Measurements from ENCODE around the gene ADK. TPM values are rescaled to one million over a fixed set of nuclear protein-coding genes. Genes with fewer than 3 reads are reported as not detected.

Gene ADK
- total RNA-seq, 1 experiment from 2014 or later: 26.8 TPM

- H3K4me3 Mint-ChIP-seq: no peak overlapping the region
- no peaks in the 10 kb centered on the region for H3K79me1 ChIP-seq (ENCODE audit: insufficient read depth, low read depth, low read length, poor library complexity, severe bottlenecking)
- no peaks in the 10 kb centered on the region for H3K9me3 Mint-ChIP-seq
- DNase-seq: no peak
- H2AK5ac ChIP-seq (ENCODE audit: insufficient read length, low read length): no peak overlapping the region
- H3K56ac ChIP-seq (ENCODE audit: insufficient read length, low read depth, low read length): no peak overlapping the region
- no peaks in the 10 kb centered on the region for H3K4me1 Mint-ChIP-seq
- H4K20me1 ChIP-seq (ENCODE audit: control insufficient read depth, insufficient read depth, insufficient read length): no peaks in the 10 kb centered on the region
- no peaks in the 10 kb centered on the region for H3K4me1 ChIP-seq (ENCODE audit: insufficient read depth, low read length)
- no peaks in the 10 kb centered on the region for H3K23me2 ChIP-seq (ENCODE audit: insufficient read length, low read depth, low read length, poor library complexity, severe bottlenecking)
- no peak overlapping the region for H3K27ac Mint-ChIP-seq
- H3K27ac ChIP-seq (ENCODE audit: insufficient read length, low read depth, low read length): no peak overlapping the region
- no peaks in the 10 kb centered on the region for H3K27me3 Mint-ChIP-seq (ENCODE audit: low read depth)
- no peak overlapping the region for H3K14ac ChIP-seq (ENCODE audit: insufficient read depth, low read length)
- H2BK20ac ChIP-seq (ENCODE audit: low read depth, low read length, poor library complexity, severe bottlenecking): no peak overlapping the region
- H2BK12ac ChIP-seq (ENCODE audit: insufficient read length, low read depth, low read length): no peak overlapping the region
- H3K18ac ChIP-seq (ENCODE audit: insufficient read length, low read depth, low read length): no peak overlapping the region
- TF ChIP-seq CTCF (conservative IDR thresholded peaks at IDR 0.05): no peak
- H2BK120ac ChIP-seq (ENCODE audit: low read depth, low read length, poor library complexity, severe bottlenecking): no peak overlapping the region
- no peak overlapping the region for H2BK15ac ChIP-seq (ENCODE audit: low read depth, low read length)
- H3K36me3 Mint-ChIP-seq (ENCODE audit: insufficient read depth in 1 of 3, low read depth in 3 of 3): peaks cover 0 to 2% (median 0%) of the 10 kb centered on the region in 3 experiments; a peak in 2 of 7 replicates
- no peak overlapping the region for H3K9ac ChIP-seq (ENCODE audit: extremely low read depth, insufficient read length, low read length)
- no peak overlapping the region for H3T11ph ChIP-seq (ENCODE audit: low read length)
- no peaks in the 10 kb centered on the region for H3K79me2 ChIP-seq (ENCODE audit: insufficient read depth, low read length)
- no peaks in the 10 kb centered on the region for H3K9me3 ChIP-seq (ENCODE audit: control insufficient read depth, low read depth, low read length)
- H3K4ac ChIP-seq (ENCODE audit: low read depth, low read length): no peak overlapping the region
- no peaks in the 10 kb centered on the region for H3K27me3 ChIP-seq (ENCODE audit: insufficient read depth, low read length)
- no peak overlapping the region for H4K5ac ChIP-seq (ENCODE audit: insufficient read length, low read depth, low read length)
- H3K23ac ChIP-seq (ENCODE audit: insufficient read length, low read depth, low read length): no peak overlapping the region
- no peak overlapping the region for H2AFZ ChIP-seq (ENCODE audit: low read length)
- H4K91ac ChIP-seq (ENCODE audit: insufficient read length, low read depth, low read length): no peak overlapping the region
- H3K4me2 ChIP-seq (ENCODE audit: insufficient read depth, insufficient read length, low read length): no peak overlapping the region
- no peak overlapping the region for H2BK5ac ChIP-seq (ENCODE audit: insufficient read length, low read length)
- WGBS (ENCODE audit: extremely low coverage, insufficient read length, low lambda C conversion rate): no CpG with 5 or more reads among the region's 1 CpG
- H4K8ac ChIP-seq (replicated peaks; ENCODE audit: insufficient read length, low read depth, low read length): no peak overlapping the region
These were observed 240.8 kb downstream of the ADK start for GRCh38 chr10:74391786-74392185.
